Measurements from ENCODE around the gene IRF2BPL. TPM values are rescaled to one million over a fixed set of nuclear protein-coding genes. Genes with fewer than 3 reads are reported as not detected.

The IRF2BPL gene
- 126 to 131 TPM (median 128 TPM) in 3 replicates for total RNA-seq

- peaks cover 59% of the 10 kb centered on the region for H3K4me1 Mint-ChIP-seq
- H3K27ac Mint-ChIP-seq, result peak within 1 kb of the TSS; percentile 100
- no peaks in the 10 kb centered on the region for H3K27me3 Mint-ChIP-seq (ENCODE audit: low read depth)
- no peak for TF ChIP-seq CTCF (IDR thresholded peaks at IDR 0.05; ENCODE audit: unreplicated experiment)
- peak within 1 kb of the TSS; percentile 72 for H3K4me3 Mint-ChIP-seq
- peak; percentile 98 for DNase-seq (ENCODE audit: low spot score in 2 of 2, unreplicated experiment in 2 of 2)
- H3K9me3 Mint-ChIP-seq, result no peaks in the 10 kb centered on the region
- H3K36me3 Mint-ChIP-seq, result peaks cover 13% of the 10 kb centered on the region
These were observed at the start of gene IRF2BPL for GRCh38 chr14:77028384-77029231. Gene IRF2BPL (minus strand): TSS chr14:77028708. CDS start chr14:77027792, 916 bp downstream.

- Mint-ChIP-seq H3K4me3 (no peak overlapping the region), H3K9me3 (peaks cover 12% of the 10 kb centered on the region), H3K36me3 (peaks cover 2% of the 10 kb centered on the region), H3K27ac (peak overlapping the region; percentile 96), H3K4me1 (peaks cover 23% of the 10 kb centered on the region), H3K27me3 (ENCODE audit: low read depth) (no peaks in the 10 kb centered on the region)
- no peak for TF ChIP-seq CTCF (IDR thresholded peaks at IDR 0.05; ENCODE audit: unreplicated experiment)
- no peak for DNase-seq (ENCODE audit: low spot score in 2 of 2, unreplicated experiment in 2 of 2)
These were observed 48.5 kb upstream of the IRF2BPL start for GRCh38 chr14:77077040-77077439.

- Mint-ChIP-seq H3K9me3 (peaks cover 12% of the 10 kb centered on the region), H3K36me3 (peaks cover 2% of the 10 kb centered on the region), H3K4me3 (peak overlapping the region; percentile 56), H3K4me1 (peaks cover 23% of the 10 kb centered on the region), H3K27ac (peak overlapping the region; percentile 96), H3K27me3 (ENCODE audit: low read depth) (no peaks in the 10 kb centered on the region)
- TF ChIP-seq CTCF (IDR thresholded peaks at IDR 0.05; ENCODE audit: unreplicated experiment), result no peak
- DNase-seq (ENCODE audit: low spot score in 2 of 2, unreplicated experiment in 2 of 2), result no peak
These were observed 47.7 kb upstream of the IRF2BPL start for GRCh38 chr14:77076113-77076631.

GRCh38 chr14:77074969-77075368 lies 46.5 kb upstream of the IRF2BPL start:
- H3K27ac Mint-ChIP-seq, result peak overlapping the region; percentile 80
- no peak for DNase-seq (ENCODE audit: low spot score in 2 of 2, unreplicated experiment in 2 of 2)
- no peaks in the 10 kb centered on the region for H3K36me3 Mint-ChIP-seq
- peaks cover 32% of the 10 kb centered on the region for H3K4me1 Mint-ChIP-seq
- H3K4me3 Mint-ChIP-seq, result no peak overlapping the region
- TF ChIP-seq CTCF (IDR thresholded peaks at IDR 0.05; ENCODE audit: unreplicated experiment), result no peak
- peaks cover 9% of the 10 kb centered on the region for H3K9me3 Mint-ChIP-seq
- no peaks in the 10 kb centered on the region for H3K27me3 Mint-ChIP-seq (ENCODE audit: low read depth)

GRCh38 chr14:77071938-77072388 lies 43.5 kb upstream of the IRF2BPL start:
- Mint-ChIP-seq H3K4me1 (peaks cover 50% of the 10 kb centered on the region), H3K27me3 (ENCODE audit: low read depth) (no peaks in the 10 kb centered on the region), H3K36me3 (no peaks in the 10 kb centered on the region), H3K9me3 (peaks cover 4% of the 10 kb centered on the region), H3K4me3 (no peak overlapping the region), H3K27ac (no peak overlapping the region)
- DNase-seq (ENCODE audit: low spot score in 2 of 2, unreplicated experiment in 2 of 2), result no peak
- no peak for TF ChIP-seq CTCF (IDR thresholded peaks at IDR 0.05; ENCODE audit: unreplicated experiment)
